Measurements from ENCODE around the gene AFDN. TPM values are rescaled to one million over a fixed set of nuclear protein-coding genes. Genes with fewer than 3 reads are reported as not detected.

AFDN gene
- total and polyA plus RNA-seq, 10 of the 15 experiments (the other 5 are each of a cell fraction or from before 2014, with no cell fraction given): 5.7 to 68.2 (median 45.1) TPM

DNA sequence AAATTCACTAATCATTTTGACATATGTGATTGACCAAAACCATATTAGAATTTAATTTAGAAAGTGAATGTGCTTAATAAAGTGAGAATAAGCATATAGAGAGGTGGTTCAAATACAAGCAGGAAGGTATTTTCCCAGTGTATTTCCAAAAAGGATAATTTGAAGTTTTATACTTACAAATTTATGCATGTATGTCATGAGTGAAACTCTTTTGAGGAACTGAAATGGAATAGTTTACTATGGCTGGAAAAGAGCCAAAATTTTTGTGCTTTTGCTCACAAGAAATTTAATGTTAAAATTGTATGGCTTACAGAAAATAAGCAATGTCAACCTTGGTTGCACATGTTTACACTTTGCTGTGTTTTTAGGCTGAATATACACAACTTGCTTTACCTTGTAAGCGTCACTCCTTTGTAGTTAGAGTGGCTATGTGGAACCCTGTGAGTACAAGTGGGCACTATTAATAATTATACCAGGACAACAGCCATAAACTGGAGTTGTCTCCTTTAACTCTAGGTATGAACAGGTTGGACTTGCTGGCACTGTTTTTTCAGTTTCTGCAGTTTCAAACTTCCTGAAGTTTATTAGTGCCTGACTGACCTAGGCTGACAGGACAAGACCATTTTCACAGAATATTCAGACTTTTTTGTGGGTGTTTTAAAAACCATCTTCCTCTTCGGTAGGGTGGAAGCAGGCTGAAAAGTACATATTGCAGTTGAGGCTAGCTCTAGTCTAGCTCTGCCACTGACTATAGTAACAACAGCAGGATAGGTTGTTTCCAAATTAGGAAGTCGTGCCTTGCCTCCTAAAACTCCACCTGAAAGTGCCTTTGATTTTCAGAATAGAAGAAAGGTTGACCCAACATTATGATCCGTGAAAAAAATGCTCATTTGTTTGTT lies 6.0 kb downstream of the AFDN start (continued):
- TF ChIP-seq, protein P1, sequence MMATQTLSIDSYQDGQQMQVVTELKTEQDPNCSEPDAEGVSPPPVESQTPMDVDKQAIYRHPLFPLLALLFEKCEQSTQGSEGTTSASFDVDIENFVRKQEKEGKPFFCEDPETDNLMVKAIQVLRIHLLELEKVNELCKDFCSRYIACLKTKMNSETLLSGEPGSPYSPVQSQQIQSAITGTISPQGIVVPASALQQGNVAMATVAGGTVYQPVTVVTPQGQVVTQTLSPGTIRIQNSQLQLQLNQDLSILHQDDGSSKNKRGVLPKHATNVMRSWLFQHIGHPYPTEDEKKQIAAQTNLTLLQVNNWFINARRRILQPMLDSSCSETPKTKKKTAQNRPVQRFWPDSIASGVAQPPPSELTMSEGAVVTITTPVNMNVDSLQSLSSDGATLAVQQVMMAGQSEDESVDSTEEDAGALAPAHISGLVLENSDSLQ (IDR thresholded peaks at IDR 0.05): no peak
- TF ChIP-seq KAT2A (conservative IDR thresholded peaks at IDR 0.05; ENCODE audit: control insufficient read depth, low read depth, low read length) (no peak), BACH1 (IDR thresholded peaks at IDR 0.05; ENCODE audit: borderline replicate concordance) (no peak), CBFB (IDR thresholded peaks at IDR 0.05; ENCODE audit: low read depth) (no peak), SREBF1 (IDR thresholded peaks at IDR 0.05; ENCODE audit: low read length) (no peak), CBX5 (IDR thresholded peaks at IDR 0.05; ENCODE audit: low read depth) (no peak), MYC (IDR thresholded peaks at IDR 0.05; ENCODE audit: insufficient read depth, insufficient read length, insufficient replicate concordance, low read length, severe bottlenecking) (no peak), NFXL1 (IDR thresholded peaks at IDR 0.05; ENCODE audit: borderline replicate concordance) (no peak), FOS (IDR thresholded peaks at IDR 0.05; ENCODE audit: borderline replicate concordance, extremely low read depth, insufficient read length) (no peak), ZSCAN29 (IDR thresholded peaks at IDR 0.05) (no peak)
- TF ChIP-seq, protein P2, sequence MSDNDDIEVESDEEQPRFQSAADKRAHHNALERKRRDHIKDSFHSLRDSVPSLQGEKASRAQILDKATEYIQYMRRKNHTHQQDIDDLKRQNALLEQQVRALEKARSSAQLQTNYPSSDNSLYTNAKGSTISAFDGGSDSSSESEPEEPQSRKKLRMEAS (IDR thresholded peaks at IDR 0.05; ENCODE audit: low read depth, low read length): no peak
- TF ChIP-seq, protein P3, sequence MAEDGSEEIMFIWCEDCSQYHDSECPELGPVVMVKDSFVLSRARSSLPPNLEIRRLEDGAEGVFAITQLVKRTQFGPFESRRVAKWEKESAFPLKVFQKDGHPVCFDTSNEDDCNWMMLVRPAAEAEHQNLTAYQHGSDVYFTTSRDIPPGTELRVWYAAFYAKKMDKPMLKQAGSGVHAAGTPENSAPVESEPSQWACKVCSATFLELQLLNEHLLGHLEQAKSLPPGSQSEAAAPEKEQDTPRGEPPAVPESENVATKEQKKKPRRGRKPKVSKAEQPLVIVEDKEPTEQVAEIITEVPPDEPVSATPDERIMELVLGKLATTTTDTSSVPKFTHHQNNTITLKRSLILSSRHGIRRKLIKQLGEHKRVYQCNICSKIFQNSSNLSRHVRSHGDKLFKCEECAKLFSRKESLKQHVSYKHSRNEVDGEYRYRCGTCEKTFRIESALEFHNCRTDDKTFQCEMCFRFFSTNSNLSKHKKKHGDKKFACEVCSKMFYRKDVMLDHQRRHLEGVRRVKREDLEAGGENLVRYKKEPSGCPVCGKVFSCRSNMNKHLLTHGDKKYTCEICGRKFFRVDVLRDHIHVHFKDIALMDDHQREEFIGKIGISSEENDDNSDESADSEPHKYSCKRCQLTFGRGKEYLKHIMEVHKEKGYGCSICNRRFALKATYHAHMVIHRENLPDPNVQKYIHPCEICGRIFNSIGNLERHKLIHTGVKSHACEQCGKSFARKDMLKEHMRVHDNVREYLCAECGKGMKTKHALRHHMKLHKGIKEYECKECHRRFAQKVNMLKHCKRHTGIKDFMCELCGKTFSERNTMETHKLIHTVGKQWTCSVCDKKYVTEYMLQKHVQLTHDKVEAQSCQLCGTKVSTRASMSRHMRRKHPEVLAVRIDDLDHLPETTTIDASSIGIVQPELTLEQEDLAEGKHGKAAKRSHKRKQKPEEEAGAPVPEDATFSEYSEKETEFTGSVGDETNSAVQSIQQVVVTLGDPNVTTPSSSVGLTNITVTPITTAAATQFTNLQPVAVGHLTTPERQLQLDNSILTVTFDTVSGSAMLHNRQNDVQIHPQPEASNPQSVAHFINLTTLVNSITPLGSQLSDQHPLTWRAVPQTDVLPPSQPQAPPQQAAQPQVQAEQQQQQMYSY (CRISPR knock-in tag; IDR thresholded peaks at IDR 0.05): no peak
- TF ChIP-seq, protein P4, sequence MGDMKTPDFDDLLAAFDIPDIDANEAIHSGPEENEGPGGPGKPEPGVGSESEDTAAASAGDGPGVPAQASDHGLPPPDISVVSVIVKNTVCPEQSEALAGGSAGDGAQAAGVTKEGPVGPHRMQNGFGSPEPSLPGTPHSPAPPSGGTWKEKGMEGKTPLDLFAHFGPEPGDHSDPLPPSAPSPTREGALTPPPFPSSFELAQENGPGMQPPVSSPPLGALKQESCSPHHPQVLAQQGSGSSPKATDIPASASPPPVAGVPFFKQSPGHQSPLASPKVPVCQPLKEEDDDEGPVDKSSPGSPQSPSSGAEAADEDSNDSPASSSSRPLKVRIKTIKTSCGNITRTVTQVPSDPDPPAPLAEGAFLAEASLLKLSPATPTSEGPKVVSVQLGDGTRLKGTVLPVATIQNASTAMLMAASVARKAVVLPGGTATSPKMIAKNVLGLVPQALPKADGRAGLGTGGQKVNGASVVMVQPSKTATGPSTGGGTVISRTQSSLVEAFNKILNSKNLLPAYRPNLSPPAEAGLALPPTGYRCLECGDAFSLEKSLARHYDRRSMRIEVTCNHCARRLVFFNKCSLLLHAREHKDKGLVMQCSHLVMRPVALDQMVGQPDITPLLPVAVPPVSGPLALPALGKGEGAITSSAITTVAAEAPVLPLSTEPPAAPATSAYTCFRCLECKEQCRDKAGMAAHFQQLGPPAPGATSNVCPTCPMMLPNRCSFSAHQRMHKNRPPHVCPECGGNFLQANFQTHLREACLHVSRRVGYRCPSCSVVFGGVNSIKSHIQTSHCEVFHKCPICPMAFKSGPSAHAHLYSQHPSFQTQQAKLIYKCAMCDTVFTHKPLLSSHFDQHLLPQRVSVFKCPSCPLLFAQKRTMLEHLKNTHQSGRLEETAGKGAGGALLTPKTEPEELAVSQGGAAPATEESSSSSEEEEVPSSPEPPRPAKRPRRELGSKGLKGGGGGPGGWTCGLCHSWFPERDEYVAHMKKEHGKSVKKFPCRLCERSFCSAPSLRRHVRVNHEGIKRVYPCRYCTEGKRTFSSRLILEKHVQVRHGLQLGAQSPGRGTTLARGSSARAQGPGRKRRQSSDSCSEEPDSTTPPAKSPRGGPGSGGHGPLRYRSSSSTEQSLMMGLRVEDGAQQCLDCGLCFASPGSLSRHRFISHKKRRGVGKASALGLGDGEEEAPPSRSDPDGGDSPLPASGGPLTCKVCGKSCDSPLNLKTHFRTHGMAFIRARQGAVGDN (IDR thresholded peaks at IDR 0.05): no peak
- TF ChIP-seq, protein P5, sequence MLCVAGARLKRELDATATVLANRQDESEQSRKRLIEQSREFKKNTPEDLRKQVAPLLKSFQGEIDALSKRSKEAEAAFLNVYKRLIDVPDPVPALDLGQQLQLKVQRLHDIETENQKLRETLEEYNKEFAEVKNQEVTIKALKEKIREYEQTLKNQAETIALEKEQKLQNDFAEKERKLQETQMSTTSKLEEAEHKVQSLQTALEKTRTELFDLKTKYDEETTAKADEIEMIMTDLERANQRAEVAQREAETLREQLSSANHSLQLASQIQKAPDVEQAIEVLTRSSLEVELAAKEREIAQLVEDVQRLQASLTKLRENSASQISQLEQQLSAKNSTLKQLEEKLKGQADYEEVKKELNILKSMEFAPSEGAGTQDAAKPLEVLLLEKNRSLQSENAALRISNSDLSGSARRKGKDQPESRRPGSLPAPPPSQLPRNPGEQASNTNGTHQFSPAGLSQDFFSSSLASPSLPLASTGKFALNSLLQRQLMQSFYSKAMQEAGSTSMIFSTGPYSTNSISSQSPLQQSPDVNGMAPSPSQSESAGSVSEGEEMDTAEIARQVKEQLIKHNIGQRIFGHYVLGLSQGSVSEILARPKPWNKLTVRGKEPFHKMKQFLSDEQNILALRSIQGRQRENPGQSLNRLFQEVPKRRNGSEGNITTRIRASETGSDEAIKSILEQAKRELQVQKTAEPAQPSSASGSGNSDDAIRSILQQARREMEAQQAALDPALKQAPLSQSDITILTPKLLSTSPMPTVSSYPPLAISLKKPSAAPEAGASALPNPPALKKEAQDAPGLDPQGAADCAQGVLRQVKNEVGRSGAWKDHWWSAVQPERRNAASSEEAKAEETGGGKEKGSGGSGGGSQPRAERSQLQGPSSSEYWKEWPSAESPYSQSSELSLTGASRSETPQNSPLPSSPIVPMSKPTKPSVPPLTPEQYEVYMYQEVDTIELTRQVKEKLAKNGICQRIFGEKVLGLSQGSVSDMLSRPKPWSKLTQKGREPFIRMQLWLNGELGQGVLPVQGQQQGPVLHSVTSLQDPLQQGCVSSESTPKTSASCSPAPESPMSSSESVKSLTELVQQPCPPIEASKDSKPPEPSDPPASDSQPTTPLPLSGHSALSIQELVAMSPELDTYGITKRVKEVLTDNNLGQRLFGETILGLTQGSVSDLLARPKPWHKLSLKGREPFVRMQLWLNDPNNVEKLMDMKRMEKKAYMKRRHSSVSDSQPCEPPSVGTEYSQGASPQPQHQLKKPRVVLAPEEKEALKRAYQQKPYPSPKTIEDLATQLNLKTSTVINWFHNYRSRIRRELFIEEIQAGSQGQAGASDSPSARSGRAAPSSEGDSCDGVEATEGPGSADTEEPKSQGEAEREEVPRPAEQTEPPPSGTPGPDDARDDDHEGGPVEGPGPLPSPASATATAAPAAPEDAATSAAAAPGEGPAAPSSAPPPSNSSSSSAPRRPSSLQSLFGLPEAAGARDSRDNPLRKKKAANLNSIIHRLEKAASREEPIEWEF (IDR thresholded peaks at IDR 0.05; ENCODE audit: insufficient replicate concordance, low read depth, low read length): no peak

Measured in GM12878 (cell line).